ENCODE measurements around the gene ABCD1. TPM values are rescaled to one million over a fixed set of nuclear protein-coding genes. Genes with fewer than 3 reads are reported as not detected.
"Not testable (repeated sequence)": the region's sequence is repeated elsewhere in the genome, so short reads cannot be mapped to it uniquely, and the experiment has no call there.

ABCD1 gene
- total RNA-seq, 1 donor from 2014 or later, result 15.3 TPM

DNA sequence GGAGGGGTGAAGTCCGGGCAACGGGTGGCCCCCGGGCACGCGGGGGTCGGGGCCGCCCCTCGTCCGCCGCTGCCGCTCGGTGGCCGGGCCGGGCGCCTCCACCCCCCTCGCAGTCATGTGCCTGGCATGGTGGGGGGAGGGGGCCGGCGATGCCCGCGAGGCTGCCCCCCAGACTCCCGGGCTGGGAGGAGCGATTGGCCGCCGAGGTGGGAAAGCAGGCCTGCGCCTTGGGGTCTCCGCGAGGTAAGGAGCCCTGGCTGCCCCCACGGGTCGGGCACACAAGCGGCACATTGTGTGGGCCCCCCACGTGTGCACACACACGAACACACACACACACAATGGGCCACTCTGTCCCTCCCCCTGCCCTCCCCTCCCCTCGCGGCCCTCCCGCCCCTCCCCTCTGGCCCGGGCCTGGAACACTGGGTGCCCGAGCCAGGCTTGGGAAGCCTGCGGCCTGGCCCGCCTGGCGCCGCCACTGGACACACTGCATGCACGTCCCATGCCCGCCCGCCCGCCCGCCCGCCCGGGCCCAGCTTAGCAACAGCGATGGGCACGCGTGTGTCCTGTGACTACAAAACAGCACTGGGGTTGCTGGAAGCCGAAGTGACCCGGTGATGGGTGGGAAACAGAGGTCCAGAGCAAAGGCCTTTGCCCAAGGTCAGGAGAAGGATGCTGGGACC, 35.6 kb upstream of the ABCD1 start:
- no peak for DNase-seq (ENCODE audit: low read depth)
- H3K4me3 ChIP-seq (ENCODE audit: low read depth, low read length), result peak overlapping the region; percentile 51
- no peaks in the 10 kb centered on the region for H3K36me3 ChIP-seq (ENCODE audit: control insufficient read depth, insufficient read depth, low read length)
- TF ChIP-seq, protein P1, sequence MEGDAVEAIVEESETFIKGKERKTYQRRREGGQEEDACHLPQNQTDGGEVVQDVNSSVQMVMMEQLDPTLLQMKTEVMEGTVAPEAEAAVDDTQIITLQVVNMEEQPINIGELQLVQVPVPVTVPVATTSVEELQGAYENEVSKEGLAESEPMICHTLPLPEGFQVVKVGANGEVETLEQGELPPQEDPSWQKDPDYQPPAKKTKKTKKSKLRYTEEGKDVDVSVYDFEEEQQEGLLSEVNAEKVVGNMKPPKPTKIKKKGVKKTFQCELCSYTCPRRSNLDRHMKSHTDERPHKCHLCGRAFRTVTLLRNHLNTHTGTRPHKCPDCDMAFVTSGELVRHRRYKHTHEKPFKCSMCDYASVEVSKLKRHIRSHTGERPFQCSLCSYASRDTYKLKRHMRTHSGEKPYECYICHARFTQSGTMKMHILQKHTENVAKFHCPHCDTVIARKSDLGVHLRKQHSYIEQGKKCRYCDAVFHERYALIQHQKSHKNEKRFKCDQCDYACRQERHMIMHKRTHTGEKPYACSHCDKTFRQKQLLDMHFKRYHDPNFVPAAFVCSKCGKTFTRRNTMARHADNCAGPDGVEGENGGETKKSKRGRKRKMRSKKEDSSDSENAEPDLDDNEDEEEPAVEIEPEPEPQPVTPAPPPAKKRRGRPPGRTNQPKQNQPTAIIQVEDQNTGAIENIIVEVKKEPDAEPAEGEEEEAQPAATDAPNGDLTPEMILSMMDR (IDR thresholded peaks at IDR 0.05; ENCODE audit: insufficient read depth, low read length, poor library complexity, severe bottlenecking), result no peak
- peaks cover 14% of the 10 kb centered on the region for H3K27me3 ChIP-seq (ENCODE audit: control insufficient read depth, insufficient read depth, low read length)

- DNase-seq (ENCODE audit: low read depth), result no peak
- Histone ChIP-seq H3K27me3 (ENCODE audit: control insufficient read depth, insufficient read depth, low read length) (peaks cover 10% of the 10 kb centered on the region), H3K4me3 (ENCODE audit: low read depth, low read length) (peak overlapping the region; percentile 51), H3K36me3 (ENCODE audit: control insufficient read depth, insufficient read depth, low read length) (no peaks in the 10 kb centered on the region)
- TF ChIP-seq, protein P1 (IDR thresholded peaks at IDR 0.05; ENCODE audit: insufficient read depth, low read length, poor library complexity, severe bottlenecking), result peak; percentile 24
Measured at GRCh38 chrX:153689654-153690465, 34.8 kb upstream of the ABCD1 start.

DNA sequence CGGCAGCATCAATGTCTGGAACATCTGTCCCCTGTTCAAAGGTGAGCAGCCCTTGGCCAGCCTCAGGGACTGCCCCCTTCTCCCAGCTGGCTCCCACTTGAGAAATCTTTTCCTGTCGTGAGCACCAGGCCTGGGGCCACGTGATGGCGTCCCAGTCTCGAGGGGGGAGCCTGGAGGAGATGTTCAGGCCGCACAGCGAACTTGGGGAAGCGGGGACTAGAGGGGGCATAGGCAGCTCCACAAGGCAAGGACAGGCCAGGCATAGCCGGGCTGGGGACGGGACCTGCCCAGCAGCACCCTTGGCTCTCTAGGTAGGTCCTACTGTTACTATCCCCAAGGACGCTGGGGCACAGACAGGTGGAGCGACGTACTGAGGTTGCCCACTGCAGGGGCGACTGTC, 34.2 kb upstream of the ABCD1 start:
- no peak for DNase-seq (ENCODE audit: low read depth)
- H3K27me3 ChIP-seq (ENCODE audit: control insufficient read depth, insufficient read depth, low read length), result peaks cover 4% of the 10 kb centered on the region
- H3K4me3 ChIP-seq (ENCODE audit: low read depth, low read length), result no peak overlapping the region
- TF ChIP-seq, protein P1 (IDR thresholded peaks at IDR 0.05; ENCODE audit: insufficient read depth, low read length, poor library complexity, severe bottlenecking), result no peak
- H3K36me3 ChIP-seq (ENCODE audit: control insufficient read depth, insufficient read depth, low read length), result no peaks in the 10 kb centered on the region

DNA sequence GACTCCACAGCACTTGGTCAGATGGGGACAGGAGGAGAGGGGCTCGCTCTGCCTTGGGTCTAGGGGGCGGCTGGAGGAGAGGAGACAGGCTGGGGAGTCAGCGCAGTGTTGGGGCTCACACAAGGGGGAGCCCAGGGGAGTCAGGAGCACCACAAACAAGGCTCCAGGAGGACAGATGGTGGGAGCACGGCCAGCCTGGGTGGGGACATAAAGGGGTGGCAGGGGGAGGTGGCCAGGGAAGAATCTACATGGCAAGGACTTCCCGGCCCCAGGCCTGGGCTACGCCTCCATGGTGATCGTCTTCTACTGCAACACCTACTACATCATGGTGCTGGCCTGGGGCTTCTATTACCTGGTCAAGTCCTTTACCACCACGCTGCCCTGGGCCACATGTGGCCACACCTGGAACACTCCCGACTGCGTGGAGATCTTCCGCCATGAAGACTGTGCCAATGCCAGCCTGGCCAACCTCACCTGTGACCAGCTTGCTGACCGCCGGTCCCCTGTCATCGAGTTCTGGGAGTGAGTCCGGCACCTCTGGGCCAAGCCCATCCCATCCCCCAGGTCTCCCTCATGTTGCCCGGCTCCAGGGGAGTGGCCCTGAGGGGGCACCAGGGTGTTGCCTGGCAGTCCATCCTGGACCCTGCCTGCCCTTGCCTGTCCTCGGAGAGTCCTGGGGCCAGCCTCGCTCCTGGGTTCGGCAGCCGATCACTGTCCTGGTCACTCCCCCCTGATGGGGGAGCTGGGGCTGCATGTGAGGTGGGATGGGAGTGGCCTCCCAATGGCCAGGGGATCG, 33.4 kb upstream of the ABCD1 start:
- H3K36me3 ChIP-seq (ENCODE audit: control insufficient read depth, insufficient read depth, low read length); H3K27me3 ChIP-seq (ENCODE audit: control insufficient read depth, insufficient read depth, low read length); H3K4me3 ChIP-seq (ENCODE audit: low read depth, low read length); DNase-seq (ENCODE audit: low read depth): not testable (repeated sequence)

DNA sequence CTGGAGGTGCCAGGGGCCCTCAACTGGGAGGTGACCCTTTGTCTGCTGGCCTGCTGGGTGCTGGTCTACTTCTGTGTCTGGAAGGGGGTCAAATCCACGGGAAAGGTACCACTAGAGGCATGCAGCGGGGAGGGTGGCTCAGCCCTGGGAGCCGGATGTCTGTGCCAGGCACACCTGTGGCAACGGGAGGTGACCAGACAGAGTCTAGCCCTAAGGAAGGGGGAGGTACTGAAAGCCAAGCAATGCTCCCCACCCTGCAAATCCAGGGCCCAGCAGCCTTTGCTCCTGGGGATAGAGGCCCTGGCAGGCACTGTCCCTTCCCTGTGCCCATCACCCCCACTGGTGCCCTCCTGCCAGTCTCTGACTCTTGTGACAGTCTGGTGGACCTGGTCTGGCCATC, 32.7 kb upstream of the ABCD1 start:
- DNase-seq (ENCODE audit: low read depth), result no peak
- no peaks in the 10 kb centered on the region for H3K36me3 ChIP-seq (ENCODE audit: control insufficient read depth, insufficient read depth, low read length)
- TF ChIP-seq, protein P1 (IDR thresholded peaks at IDR 0.05; ENCODE audit: insufficient read depth, low read length, poor library complexity, severe bottlenecking), result no peak
- H3K4me3 ChIP-seq (ENCODE audit: low read depth, low read length), result no peak overlapping the region
- H3K27me3 ChIP-seq (ENCODE audit: control insufficient read depth, insufficient read depth, low read length), result no peaks in the 10 kb centered on the region

DNA sequence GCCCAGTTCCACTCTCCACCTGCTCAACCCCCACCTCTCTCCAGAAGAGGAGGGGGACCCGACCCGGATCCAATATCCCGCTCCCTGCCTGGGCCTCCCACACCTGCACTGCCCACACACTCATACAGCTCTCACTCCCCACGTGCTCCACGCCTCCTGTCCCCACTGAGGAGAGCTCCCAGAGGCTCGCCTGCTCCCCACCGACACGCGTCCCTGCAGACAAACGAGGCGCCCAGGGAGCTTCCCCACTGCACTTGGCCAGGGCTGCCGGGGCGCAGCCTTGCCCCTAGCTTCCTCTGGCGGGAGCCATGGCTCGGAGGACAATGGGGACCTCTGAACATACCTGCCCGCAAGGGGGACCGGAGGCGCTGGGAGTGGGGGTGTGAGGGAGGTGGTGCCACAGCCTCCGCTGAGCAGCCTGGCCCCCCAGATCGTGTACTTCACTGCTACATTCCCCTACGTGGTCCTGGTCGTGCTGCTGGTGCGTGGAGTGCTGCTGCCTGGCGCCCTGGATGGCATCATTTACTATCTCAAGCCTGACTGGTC, 32.0 kb upstream of the ABCD1 start:
- DNase-seq (ENCODE audit: low read depth), result no peak
- H3K4me3 ChIP-seq (ENCODE audit: low read depth, low read length), result no peak overlapping the region
- no peaks in the 10 kb centered on the region for H3K36me3 ChIP-seq (ENCODE audit: control insufficient read depth, insufficient read depth, low read length)
- no peaks in the 10 kb centered on the region for H3K27me3 ChIP-seq (ENCODE audit: control insufficient read depth, insufficient read depth, low read length)
- TF ChIP-seq, protein P1 (IDR thresholded peaks at IDR 0.05; ENCODE audit: insufficient read depth, low read length, poor library complexity, severe bottlenecking), result no peak

All from kidney epithelial cell (primary cell).